ENCODE data around the gene RRP7A. TPM values are rescaled to one million over a fixed set of nuclear protein-coding genes. Genes with fewer than 3 reads are reported as not detected.
A peak's percentile ranks its signal among the peaks of the same experiment; 100 is the strongest.

Gene RRP7A
- total and polyA plus RNA-seq, 2 of the 13 experiments (the other 11 are each of a cell fraction or from before 2014, with no cell fraction given): 15.3 to 41.6 TPM

DNA sequence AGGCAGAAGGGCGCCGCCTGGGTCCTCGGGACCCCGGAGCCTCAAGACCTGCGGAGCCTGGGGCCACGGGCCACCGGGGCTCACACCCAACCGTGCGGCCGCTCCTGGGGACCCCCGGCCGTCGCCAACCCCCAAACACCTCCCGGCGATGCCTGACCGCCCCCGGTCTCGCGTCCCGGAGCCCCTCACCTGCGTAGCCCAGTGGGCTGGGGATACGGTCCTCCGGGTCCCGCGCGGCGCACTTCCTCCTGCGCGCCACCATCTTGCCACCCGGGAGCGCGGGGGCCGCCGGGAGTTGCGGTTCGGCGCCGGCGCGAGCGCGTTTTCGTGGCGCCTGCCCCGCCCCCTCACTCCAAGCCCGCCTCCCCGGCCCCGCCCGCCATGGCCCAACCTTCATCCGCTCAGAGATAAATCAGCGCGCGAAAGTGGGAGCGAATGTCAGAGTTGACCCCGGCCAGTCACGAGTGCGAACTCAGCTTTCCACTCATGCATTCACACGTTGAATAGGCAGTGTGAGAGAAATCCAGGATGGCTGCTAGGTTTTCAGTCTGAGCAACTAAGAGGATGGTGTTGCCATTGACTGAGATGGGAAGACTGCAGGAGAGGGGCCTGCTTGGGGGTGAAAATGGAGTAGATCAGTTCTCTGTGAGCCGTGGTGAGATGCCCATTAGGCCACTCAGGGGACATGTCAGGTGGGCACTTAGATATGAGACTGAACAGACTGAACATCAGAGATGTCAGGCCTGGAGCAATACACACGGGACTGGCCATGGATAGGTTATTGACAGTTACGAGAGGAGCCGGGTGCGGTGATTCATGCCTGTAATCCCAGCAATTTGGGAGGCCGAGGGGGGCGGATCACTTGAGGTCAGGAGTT lies at the start of gene RRP7A (continued):
- TF ChIP-seq, protein P1, sequence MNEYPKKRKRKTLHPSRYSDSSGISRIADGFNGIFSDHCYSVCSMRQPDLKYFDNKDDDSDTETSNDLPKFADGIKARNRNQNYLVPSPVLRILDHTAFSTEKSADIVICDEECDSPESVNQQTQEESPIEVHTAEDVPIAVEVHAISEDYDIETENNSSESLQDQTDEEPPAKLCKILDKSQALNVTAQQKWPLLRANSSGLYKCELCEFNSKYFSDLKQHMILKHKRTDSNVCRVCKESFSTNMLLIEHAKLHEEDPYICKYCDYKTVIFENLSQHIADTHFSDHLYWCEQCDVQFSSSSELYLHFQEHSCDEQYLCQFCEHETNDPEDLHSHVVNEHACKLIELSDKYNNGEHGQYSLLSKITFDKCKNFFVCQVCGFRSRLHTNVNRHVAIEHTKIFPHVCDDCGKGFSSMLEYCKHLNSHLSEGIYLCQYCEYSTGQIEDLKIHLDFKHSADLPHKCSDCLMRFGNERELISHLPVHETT (CRISPR knock-in tag; conservative IDR thresholded peaks at IDR 0.05): peak; percentile 55; the same call in 1 of the 2 replicates
- TF ChIP-seq ONECUT2 (CRISPR knock-in tag; IDR thresholded peaks at IDR 0.05): no peak
- TF ChIP-seq, protein P2, sequence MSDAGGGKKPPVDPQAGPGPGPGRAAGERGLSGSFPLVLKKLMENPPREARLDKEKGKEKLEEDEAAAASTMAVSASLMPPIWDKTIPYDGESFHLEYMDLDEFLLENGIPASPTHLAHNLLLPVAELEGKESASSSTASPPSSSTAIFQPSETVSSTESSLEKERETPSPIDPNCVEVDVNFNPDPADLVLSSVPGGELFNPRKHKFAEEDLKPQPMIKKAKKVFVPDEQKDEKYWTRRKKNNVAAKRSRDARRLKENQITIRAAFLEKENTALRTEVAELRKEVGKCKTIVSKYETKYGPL (CRISPR knock-in tag; IDR thresholded peaks at IDR 0.05): no peak
- TF ChIP-seq, protein P3, sequence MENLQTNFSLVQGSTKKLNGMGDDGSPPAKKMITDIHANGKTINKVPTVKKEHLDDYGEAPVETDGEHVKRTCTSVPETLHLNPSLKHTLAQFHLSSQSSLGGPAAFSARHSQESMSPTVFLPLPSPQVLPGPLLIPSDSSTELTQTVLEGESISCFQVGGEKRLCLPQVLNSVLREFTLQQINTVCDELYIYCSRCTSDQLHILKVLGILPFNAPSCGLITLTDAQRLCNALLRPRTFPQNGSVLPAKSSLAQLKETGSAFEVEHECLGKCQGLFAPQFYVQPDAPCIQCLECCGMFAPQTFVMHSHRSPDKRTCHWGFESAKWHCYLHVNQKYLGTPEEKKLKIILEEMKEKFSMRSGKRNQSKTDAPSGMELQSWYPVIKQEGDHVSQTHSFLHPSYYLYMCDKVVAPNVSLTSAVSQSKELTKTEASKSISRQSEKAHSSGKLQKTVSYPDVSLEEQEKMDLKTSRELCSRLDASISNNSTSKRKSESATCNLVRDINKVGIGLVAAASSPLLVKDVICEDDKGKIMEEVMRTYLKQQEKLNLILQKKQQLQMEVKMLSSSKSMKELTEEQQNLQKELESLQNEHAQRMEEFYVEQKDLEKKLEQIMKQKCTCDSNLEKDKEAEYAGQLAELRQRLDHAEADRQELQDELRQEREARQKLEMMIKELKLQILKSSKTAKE (CRISPR knock-in tag; IDR thresholded peaks at IDR 0.05; ENCODE audit: borderline replicate concordance): no peak
- TF ChIP-seq, protein P4, sequence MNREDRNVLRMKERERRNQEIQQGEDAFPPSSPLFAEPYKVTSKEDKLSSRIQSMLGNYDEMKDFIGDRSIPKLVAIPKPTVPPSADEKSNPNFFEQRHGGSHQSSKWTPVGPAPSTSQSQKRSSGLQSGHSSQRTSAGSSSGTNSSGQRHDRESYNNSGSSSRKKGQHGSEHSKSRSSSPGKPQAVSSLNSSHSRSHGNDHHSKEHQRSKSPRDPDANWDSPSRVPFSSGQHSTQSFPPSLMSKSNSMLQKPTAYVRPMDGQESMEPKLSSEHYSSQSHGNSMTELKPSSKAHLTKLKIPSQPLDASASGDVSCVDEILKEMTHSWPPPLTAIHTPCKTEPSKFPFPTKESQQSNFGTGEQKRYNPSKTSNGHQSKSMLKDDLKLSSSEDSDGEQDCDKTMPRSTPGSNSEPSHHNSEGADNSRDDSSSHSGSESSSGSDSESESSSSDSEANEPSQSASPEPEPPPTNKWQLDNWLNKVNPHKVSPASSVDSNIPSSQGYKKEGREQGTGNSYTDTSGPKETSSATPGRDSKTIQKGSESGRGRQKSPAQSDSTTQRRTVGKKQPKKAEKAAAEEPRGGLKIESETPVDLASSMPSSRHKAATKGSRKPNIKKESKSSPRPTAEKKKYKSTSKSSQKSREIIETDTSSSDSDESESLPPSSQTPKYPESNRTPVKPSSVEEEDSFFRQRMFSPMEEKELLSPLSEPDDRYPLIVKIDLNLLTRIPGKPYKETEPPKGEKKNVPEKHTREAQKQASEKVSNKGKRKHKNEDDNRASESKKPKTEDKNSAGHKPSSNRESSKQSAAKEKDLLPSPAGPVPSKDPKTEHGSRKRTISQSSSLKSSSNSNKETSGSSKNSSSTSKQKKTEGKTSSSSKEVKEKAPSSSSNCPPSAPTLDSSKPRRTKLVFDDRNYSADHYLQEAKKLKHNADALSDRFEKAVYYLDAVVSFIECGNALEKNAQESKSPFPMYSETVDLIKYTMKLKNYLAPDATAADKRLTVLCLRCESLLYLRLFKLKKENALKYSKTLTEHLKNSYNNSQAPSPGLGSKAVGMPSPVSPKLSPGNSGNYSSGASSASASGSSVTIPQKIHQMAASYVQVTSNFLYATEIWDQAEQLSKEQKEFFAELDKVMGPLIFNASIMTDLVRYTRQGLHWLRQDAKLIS (CRISPR knock-in tag; IDR thresholded peaks at IDR 0.05): no peak
- peak; percentile 53 for TF ChIP-seq ZNF501 (CRISPR knock-in tag; IDR thresholded peaks at IDR 0.05)
- no peak for TF ChIP-seq ZNF549 (CRISPR knock-in tag; IDR thresholded peaks at IDR 0.05)
- TF ChIP-seq RFXANK (CRISPR knock-in tag; IDR thresholded peaks at IDR 0.05): no peak
- no peak for TF ChIP-seq ZNF225 (CRISPR knock-in tag; IDR thresholded peaks at IDR 0.05)
- no peak for TF ChIP-seq HNRNPK (IDR thresholded peaks at IDR 0.05; ENCODE audit: low read depth, low read length, poor library complexity, severe bottlenecking)
- TF ChIP-seq ZSCAN29 (CRISPR knock-in tag; conservative IDR thresholded peaks at IDR 0.05): no peak
- no peak for TF ChIP-seq NR2F1 (CRISPR knock-in tag; IDR thresholded peaks at IDR 0.05)
- TF ChIP-seq CBX1 (IDR thresholded peaks at IDR 0.05; ENCODE audit: low read depth): no peak
- TF ChIP-seq, protein P5, sequence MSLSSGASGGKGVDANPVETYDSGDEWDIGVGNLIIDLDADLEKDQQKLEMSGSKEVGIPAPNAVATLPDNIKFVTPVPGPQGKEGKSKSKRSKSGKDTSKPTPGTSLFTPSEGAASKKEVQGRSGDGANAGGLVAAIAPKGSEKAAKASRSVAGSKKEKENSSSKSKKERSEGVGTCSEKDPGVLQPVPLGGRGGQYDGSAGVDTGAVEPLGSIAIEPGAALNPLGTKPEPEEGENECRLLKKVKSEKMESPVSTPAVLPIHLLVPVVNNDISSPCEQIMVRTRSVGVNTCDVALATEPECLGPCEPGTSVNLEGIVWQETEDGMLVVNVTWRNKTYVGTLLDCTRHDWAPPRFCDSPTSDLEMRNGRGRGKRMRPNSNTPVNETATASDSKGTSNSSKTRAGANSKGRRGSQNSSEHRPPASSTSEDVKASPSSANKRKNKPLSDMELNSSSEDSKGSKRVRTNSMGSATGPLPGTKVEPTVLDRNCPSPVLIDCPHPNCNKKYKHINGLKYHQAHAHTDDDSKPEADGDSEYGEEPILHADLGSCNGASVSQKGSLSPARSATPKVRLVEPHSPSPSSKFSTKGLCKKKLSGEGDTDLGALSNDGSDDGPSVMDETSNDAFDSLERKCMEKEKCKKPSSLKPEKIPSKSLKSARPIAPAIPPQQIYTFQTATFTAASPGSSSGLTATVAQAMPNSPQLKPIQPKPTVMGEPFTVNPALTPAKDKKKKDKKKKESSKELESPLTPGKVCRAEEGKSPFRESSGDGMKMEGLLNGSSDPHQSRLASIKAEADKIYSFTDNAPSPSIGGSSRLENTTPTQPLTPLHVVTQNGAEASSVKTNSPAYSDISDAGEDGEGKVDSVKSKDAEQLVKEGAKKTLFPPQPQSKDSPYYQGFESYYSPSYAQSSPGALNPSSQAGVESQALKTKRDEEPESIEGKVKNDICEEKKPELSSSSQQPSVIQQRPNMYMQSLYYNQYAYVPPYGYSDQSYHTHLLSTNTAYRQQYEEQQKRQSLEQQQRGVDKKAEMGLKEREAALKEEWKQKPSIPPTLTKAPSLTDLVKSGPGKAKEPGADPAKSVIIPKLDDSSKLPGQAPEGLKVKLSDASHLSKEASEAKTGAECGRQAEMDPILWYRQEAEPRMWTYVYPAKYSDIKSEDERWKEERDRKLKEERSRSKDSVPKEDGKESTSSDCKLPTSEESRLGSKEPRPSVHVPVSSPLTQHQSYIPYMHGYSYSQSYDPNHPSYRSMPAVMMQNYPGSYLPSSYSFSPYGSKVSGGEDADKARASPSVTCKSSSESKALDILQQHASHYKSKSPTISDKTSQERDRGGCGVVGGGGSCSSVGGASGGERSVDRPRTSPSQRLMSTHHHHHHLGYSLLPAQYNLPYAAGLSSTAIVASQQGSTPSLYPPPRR (CRISPR knock-in tag; IDR thresholded peaks at IDR 0.05; ENCODE audit: borderline replicate concordance): no peak; the same call in 1 of the 2 replicates
